Activated B cell treated with CpG ODN at 0.5 μM for 24 hours (primary cell): Measurements from ENCODE around the gene RPGR. TPM values are rescaled to one million over a fixed set of nuclear protein-coding genes. Genes with fewer than 3 reads are reported as not detected.
A peak's percentile ranks its signal among the peaks of the same experiment; 100 is the strongest.

Experiments
- ATAC-seq: fragments of 200-7000 bp; cut with Tn5 transposase; one replicate; pipeline ENCODE4 v1.10.0; 2021; ENCODE audit warnings: low read depth, mild to moderate bottlenecking, moderate library complexity
- CTCF ChIA-PET: fragments of 350-600 bp; sonication (Branson Sonifier 250); formaldehyde crosslinking; loops from one replicate; lab custom pipeline; 2021; ENCODE audit warnings: antibody characterized with exemption; lab: Charles Lee
- POLR2A ChIA-PET: fragments of 350-600 bp; sonication (Branson Sonifier 250); formaldehyde crosslinking; loops from one replicate; lab custom pipeline; 2021; ENCODE audit warnings: antibody characterized with exemption; lab: Charles Lee
- DNase-seq: peaks from one replicate; pipeline ENCODE4 v3.0.0; 2022
- H3K27ac Mint-ChIP-seq: one replicate; pipeline ENCODE4 v1.8.0; 2020; ENCODE audit warnings: mixed read lengths
- H3K27me3 Mint-ChIP-seq: one replicate; pipeline ENCODE4 v1.8.0; 2021; ENCODE audit warnings: mixed read lengths
- H3K36me3 Mint-ChIP-seq: one replicate; pipeline ENCODE4 v1.8.0; 2021; ENCODE audit warnings: low read depth, mixed read lengths
- H3K4me1 Mint-ChIP-seq: one replicate; pipeline ENCODE4 v1.8.0; 2021; ENCODE audit warnings: mixed read lengths
- H3K4me3 Mint-ChIP-seq: one replicate; pipeline ENCODE4 v1.8.0; 2020; ENCODE audit warnings: mild to moderate bottlenecking, mixed read lengths
- H3K9me3 Mint-ChIP-seq: one replicate; pipeline ENCODE4 v1.8.0; 2020; ENCODE audit warnings: mixed read lengths
- intact Hi-C: fragments of 100-400 bp; cut with micrococcal nuclease; formaldehyde crosslinking; loops from one replicate; pipeline ENCODE4 v1.15.1; 2024
- total RNA-seq: library from RNA; stranded (reverse); gene quantifications from 2 replicates; pipeline ENCODE4 v1.2.3, GENCODE V29; 2022
- TF ChIP-seq, protein P1 (sequence below): fragments of 200-600 bp; IDR thresholded peaks from one replicate; pipeline ENCODE4 v1.8.0; 2022; ENCODE audit warnings: antibody characterized with exemption, mild to moderate bottlenecking

The RPGR gene
- total RNA-seq, 1 donor from 2014 or later, result 12.4 TPM

DNA sequence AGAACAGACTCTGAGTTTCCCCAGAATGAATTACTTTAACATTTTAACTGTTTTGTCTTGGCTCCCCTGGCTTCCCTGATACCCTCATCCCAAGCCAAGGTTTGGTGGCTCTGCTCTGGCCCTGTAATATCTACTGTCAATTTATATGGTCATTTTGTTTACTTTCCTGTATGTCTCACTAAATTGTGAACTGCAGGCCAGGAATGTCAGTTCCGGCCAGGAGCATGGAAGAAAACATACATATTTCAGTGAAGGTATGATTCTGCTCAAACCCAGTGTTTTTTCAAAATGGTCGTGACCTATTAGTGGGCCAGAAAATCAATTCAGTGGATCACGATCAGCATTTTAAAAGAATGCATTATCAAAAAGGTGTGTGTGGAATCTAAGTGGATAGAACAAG lies 1.2 kb downstream of the RPGR start:
- Mint-ChIP-seq H3K27me3 (no peaks in the 10 kb centered on the region), H3K4me3 (peak overlapping the region; percentile 93), H3K27ac (peak overlapping the region; percentile 98), H3K4me1 (peaks cover 17% of the 10 kb centered on the region), H3K9me3 (no peaks in the 10 kb centered on the region), H3K36me3 (no peaks in the 10 kb centered on the region)
- ChIA-PET CTCF (no interaction called here), POLR2A (interaction anchor here (0.7 kb wide), 1 partner anchor 12 kb away, joined by 3 read pairs; no protein-coding TSS in a partner anchor)
- TF ChIP-seq, protein P1, sequence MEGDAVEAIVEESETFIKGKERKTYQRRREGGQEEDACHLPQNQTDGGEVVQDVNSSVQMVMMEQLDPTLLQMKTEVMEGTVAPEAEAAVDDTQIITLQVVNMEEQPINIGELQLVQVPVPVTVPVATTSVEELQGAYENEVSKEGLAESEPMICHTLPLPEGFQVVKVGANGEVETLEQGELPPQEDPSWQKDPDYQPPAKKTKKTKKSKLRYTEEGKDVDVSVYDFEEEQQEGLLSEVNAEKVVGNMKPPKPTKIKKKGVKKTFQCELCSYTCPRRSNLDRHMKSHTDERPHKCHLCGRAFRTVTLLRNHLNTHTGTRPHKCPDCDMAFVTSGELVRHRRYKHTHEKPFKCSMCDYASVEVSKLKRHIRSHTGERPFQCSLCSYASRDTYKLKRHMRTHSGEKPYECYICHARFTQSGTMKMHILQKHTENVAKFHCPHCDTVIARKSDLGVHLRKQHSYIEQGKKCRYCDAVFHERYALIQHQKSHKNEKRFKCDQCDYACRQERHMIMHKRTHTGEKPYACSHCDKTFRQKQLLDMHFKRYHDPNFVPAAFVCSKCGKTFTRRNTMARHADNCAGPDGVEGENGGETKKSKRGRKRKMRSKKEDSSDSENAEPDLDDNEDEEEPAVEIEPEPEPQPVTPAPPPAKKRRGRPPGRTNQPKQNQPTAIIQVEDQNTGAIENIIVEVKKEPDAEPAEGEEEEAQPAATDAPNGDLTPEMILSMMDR, result no peak
- ATAC-seq (no peak), DNase-seq (no peak)
- intact Hi-C loops, result loop anchor here (5.0 kb wide), 2 partner anchors 579 to 819 kb away; no protein-coding TSS in a partner anchor

DNA sequence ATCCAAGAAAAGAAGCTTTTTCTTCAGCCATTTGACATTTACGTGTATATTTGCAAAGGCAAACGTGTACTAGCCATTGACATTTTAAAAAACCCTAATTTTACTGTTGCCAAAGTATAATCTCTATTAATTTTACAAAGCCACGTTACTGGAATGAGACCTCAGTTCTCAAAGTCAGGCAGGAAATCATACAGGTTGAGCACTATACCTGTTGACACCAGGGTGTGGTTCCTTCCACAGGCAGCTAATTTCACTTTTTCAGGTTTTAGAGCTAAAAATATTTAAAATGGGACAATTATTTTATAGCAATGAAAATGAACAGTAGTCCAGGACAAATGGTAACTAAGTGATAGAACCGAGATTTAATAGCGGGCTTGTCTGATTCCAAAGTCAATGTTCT lies 6.5 kb downstream of the RPGR start:
- DNase-seq, result no peak
- POLR2A ChIA-PET, result no interaction called here
- ATAC-seq, result no peak

DNA sequence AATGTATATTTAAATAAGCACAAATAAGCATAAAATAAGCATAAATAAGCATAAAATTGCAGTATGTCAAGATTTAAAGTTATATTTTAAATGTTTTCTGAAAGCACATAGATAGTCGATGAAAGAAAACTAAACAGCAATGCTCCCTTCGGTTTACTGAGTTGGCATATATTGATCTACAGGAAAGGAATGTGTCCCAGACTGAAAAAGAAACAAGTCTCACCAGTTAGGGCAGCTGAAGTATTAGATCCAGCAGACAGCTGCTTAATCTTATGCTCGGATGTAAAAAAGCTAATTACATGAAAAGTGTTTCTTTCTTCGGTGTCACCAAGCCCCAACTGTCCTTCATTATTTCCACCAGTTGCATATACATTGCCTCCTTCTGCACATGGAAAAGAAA lies 8.7 kb downstream of the RPGR start:
- DNase-seq (no peak), ATAC-seq (no peak)
- TF ChIP-seq, protein P1, result no peak
- POLR2A ChIA-PET, result no interaction called here
- Mint-ChIP-seq H3K9me3 (no peaks in the 10 kb centered on the region), H3K4me1 (no peaks in the 10 kb centered on the region), H3K27ac (no peak overlapping the region), H3K4me3 (no peak overlapping the region), H3K36me3 (peaks cover 18% of the 10 kb centered on the region), H3K27me3 (no peaks in the 10 kb centered on the region)
- CTCF ChIA-PET, result interaction anchor here (1.1 kb wide), 1 partner anchor 8 kb away, joined by 5 read pairs; the partner anchor contains the start of gene RPGR
- intact Hi-C loops, result no loop called here

More for the DNA sequence above, 6.5 kb downstream of the RPGR start:
- Mint-ChIP-seq H3K4me1 (peaks cover 4% of the 10 kb centered on the region), H3K4me3 (no peak overlapping the region), H3K27ac (no peak overlapping the region), H3K9me3 (no peaks in the 10 kb centered on the region), H3K36me3 (peaks cover 15% of the 10 kb centered on the region), H3K27me3 (no peaks in the 10 kb centered on the region)
- CTCF ChIA-PET, result no interaction called here
- intact Hi-C loops, result no loop called here
- TF ChIP-seq, protein P1, result no peak

DNA sequence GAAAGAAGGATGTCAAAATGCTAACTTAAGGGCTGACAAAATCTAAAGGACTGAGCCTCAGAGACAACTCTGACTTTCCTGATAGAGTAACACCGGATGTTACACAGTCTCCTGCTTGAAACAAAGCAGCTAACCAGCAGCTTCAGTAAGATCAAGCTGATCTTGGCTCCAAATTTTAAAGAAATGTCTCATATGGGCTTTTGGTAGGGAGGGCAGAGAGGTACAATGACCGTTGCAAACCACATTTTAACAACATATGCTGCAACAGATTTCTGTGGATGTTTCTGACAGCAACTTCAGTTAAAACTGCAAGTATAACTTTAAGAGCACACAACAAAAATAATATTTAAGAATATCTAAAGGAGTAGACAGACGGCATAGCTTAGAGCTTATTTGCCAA lies 9.1 kb downstream of the RPGR start:
- ChIA-PET CTCF (no interaction called here), POLR2A (no interaction called here)
- TF ChIP-seq, protein P1, result no peak
- intact Hi-C loops, result no loop called here
- H3K4me1 Mint-ChIP-seq, result no peaks in the 10 kb centered on the region
- no peak overlapping the region for H3K4me3 Mint-ChIP-seq
- H3K27me3 Mint-ChIP-seq, result no peaks in the 10 kb centered on the region
- no peak overlapping the region for H3K27ac Mint-ChIP-seq
- H3K9me3 Mint-ChIP-seq, result no peaks in the 10 kb centered on the region
- DNase-seq, result no peak
- no peak for ATAC-seq
- peaks cover 18% of the 10 kb centered on the region for H3K36me3 Mint-ChIP-seq

DNA sequence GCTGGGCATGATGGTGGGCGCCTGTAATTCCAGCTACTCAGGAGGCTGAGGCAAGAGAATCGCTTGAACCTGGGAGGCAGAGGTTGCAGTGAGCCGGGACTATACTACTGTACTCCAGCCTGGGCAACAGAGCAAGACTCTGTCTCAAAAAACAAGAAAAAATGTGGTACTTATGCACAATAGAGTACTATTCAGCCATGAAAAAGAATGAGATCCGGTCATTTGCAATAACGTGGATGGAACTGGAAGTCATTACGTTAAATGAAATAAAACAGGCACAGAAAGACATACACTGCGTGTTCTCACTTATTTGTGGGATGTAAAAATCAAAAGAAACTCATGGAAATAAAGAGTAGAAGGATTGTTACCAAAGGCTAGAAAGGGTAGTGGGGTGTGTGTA lies 12.1 kb downstream of the RPGR start:
- DNase-seq (no peak), ATAC-seq (no peak)
- TF ChIP-seq, protein P1, result no peak
- no peaks in the 10 kb centered on the region for H3K9me3 Mint-ChIP-seq
- POLR2A ChIA-PET, result no interaction called here
- intact Hi-C loops, result no loop called here
- CTCF ChIA-PET, result no interaction called here
- no peak overlapping the region for H3K4me3 Mint-ChIP-seq
- no peak overlapping the region for H3K27ac Mint-ChIP-seq
- no peaks in the 10 kb centered on the region for H3K27me3 Mint-ChIP-seq
- H3K36me3 Mint-ChIP-seq, result peaks cover 14% of the 10 kb centered on the region
- H3K4me1 Mint-ChIP-seq, result no peaks in the 10 kb centered on the region
